IMR-90 (cell line): Measurements from ENCODE around the gene SLC24A3.

Source experiments
- BHLHE40 ChIP-seq: fragments of 150-350 bp; IDR thresholded peaks from 2 replicates; pipeline ENCODE4 v1.6.1; 2016; ENCODE audit warnings: mild to moderate bottlenecking, low read depth, low read length
- CEBPB ChIP-seq: IDR thresholded peaks from 2 replicates; pipeline ENCODE4 v1.6.1; 2012; ENCODE audit warnings: low read depth, low read length, improper control_type of control experiment
- CTCF ChIP-seq: conservative IDR thresholded peaks from 2 replicates; pipeline ENCODE4 v1.5.1; 2012; ENCODE audit warnings: mild to moderate bottlenecking, low read depth, low read length, improper control_type of control experiment
- ELK1 ChIP-seq: fragments of 150-350 bp; IDR thresholded peaks from 2 replicates; pipeline ENCODE4 v1.6.1; 2016; ENCODE audit warnings: low read depth, mild to moderate bottlenecking, low read length, moderate library complexity, borderline replicate concordance
- FOS ChIP-seq: fragments of 150-350 bp; IDR thresholded peaks from 2 replicates; pipeline ENCODE4 v1.6.1; 2016; ENCODE audit warnings: low read depth, low read length
- MAFK ChIP-seq: IDR thresholded peaks from 2 replicates; pipeline ENCODE4 v1.6.1; 2012; ENCODE audit warnings: low read depth, low read length, improper control_type of control experiment
- MXI1 ChIP-seq: IDR thresholded peaks from 2 replicates; pipeline ENCODE4 v1.6.1; 2012; ENCODE audit warnings: low read depth, mild to moderate bottlenecking, low read length, moderate library complexity, borderline replicate concordance
- NFE2L2 ChIP-seq: fragments of 150-350 bp; IDR thresholded peaks from 2 replicates; pipeline ENCODE4 v1.6.1; 2016; ENCODE audit warnings: low read depth, mild to moderate bottlenecking, low read length
- POLR2A ChIP-seq: IDR thresholded peaks from 2 replicates; pipeline ENCODE4 v1.6.1; 2012; ENCODE audit warnings: mild to moderate bottlenecking, low read depth, low read length
- RAD21 ChIP-seq: IDR thresholded peaks from 2 replicates; pipeline ENCODE4 v1.6.1; 2012; ENCODE audit warnings: low read length, improper control_type of control experiment
- RCOR1 ChIP-seq: IDR thresholded peaks from 2 replicates; pipeline ENCODE4 v1.6.1; 2012; ENCODE audit warnings: mild to moderate bottlenecking, low read length, improper control_type of control experiment; ENCODE audit not compliant: insufficient replicate concordance
- RFX5 ChIP-seq: IDR thresholded peaks from 2 replicates; pipeline ENCODE4 v1.8.0; 2012; ENCODE audit warnings: low read depth, mild to moderate bottlenecking, low read length, moderate library complexity
- SMC3 ChIP-seq: fragments of 150-350 bp; IDR thresholded peaks from 2 replicates; pipeline ENCODE4 v1.6.1; 2016; ENCODE audit warnings: low read depth, mild to moderate bottlenecking, antibody characterized with exemption, low read length, moderate library complexity
- USF2 ChIP-seq: fragments of 150-350 bp; IDR thresholded peaks from 2 replicates; pipeline ENCODE4 v1.6.1; 2017; ENCODE audit warnings: mild to moderate bottlenecking, antibody characterized with exemption, low read length, low read depth

- TF ChIP-seq CTCF, result no peak
- no peak for TF ChIP-seq SMC3
- no peak for TF ChIP-seq BHLHE40
- no peak for TF ChIP-seq CEBPB
- TF ChIP-seq POLR2A, result no peak
- TF ChIP-seq MAFK, result no peak
- no peak for TF ChIP-seq USF2
- no peak for TF ChIP-seq RCOR1
- no peak for TF ChIP-seq MXI1
- no peak for TF ChIP-seq RFX5
- TF ChIP-seq RAD21, result no peak
- no peak for TF ChIP-seq ELK1
- no peak for TF ChIP-seq NFE2L2
- TF ChIP-seq FOS, result no peak
Measured at GRCh38 chr20:19222520-19223040, 10.1 kb downstream of the SLC24A3 start.
